GM21717 (cell line): Measurements from ENCODE around the gene PLEKHA6.

ENCODE experiments used
- ATAC-seq: cut with Tn5 transposase; IDR thresholded peaks from one replicate; pipeline ENCODE4 v1.9.1; 2021; ENCODE audit warnings: mild to moderate bottlenecking, moderate library complexity; ENCODE audit not compliant: unreplicated experiment

The PLEKHA6 gene

DNA sequence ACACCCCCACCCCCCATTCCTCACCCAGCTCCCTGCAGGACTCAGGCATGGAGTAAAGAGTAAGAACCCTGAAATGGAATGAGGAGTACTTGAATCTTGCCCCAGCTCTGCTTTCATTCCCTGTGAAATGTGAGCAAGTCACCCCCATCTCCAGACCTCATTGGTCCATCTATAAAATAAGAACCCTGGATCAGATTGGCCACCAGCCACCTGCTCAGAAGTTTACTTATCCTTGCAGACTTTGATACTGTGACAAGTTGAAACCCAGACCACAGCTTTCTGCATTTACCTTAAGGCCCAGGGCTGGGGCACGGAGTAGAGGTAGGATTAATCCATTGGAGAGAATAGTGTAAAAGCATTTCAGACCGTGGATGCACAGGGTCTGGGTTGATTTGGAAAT lies 165.6 kb downstream of the PLEKHA6 start:
- no peak for ATAC-seq

DNA sequence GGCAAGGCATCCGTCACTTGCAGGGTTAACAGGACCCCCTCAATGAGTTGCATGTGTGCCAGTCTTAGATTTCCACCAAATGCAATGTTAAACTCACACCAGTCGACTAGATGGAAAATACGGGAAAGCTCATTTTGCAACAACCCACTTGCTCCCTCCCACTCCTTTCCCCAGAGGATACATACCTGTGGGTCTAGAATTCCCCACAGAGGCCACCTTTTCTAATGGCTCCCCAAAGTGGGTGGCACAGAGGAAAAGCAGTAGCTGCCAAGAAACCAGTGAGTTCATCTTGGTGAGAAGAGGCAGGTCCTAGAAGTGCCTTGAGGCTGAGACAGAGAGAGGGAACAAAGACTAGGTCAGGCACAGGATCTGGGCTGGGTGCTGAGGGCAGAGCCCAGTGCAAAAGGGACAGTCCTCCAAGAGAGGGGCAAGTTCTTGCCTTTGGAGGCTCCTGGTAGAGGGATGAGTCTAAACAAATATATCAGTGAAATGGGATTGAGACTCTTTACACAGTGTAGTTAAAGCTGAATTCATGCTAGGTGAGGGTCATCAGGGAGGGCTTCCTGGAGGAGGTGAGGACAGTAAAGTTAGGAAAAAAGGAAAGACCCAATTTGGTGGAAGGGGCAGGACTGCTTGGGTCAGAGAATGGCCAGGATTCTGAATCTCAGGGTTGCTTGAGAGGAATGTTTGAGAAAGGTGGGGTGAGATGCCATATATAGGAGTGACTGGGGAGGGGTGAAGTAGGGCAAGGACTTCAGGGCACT lies 167.0 kb downstream of the PLEKHA6 start:
- ATAC-seq = no peak

DNA sequence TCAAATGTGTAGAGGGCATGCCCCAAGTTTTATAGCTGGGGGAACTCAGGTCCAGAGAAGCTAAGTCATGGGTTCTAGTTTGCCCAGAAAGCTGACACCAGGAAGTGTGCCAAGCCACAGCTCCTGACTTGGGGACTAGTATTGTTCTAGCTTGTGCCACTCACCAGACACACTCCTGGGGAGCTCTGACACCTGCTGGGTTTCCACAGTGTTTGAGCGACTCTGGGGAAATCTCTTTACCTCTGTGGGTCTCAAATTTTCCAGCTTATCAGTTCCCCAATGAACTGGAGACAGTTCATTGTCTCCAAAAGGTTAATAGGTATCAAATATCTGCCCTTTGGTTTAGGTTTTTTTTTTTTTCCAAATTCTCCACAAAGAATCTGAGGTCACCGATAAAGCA lies 167.7 kb downstream of the PLEKHA6 start:
- no peak for ATAC-seq

DNA sequence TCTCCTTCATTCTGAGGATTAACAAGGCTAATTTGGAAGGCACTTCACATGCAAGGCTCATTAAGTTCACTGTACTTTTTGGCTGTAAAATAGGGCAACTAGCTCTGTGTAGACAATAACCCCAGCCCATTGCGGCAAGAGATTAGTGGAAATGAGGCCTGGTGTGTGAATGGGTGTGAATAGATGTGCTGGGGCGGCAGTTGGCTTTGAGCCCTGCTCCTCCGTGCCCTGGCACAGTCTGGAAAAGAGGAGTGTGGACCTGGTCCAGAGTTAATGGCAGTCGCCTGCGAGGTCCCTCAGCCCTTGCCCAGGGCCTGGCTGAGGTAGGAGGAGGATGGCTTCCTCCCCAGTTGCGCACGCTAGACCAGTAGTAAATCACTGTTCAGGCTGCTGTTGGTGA lies 168.3 kb downstream of the PLEKHA6 start:
- no peak for ATAC-seq

DNA sequence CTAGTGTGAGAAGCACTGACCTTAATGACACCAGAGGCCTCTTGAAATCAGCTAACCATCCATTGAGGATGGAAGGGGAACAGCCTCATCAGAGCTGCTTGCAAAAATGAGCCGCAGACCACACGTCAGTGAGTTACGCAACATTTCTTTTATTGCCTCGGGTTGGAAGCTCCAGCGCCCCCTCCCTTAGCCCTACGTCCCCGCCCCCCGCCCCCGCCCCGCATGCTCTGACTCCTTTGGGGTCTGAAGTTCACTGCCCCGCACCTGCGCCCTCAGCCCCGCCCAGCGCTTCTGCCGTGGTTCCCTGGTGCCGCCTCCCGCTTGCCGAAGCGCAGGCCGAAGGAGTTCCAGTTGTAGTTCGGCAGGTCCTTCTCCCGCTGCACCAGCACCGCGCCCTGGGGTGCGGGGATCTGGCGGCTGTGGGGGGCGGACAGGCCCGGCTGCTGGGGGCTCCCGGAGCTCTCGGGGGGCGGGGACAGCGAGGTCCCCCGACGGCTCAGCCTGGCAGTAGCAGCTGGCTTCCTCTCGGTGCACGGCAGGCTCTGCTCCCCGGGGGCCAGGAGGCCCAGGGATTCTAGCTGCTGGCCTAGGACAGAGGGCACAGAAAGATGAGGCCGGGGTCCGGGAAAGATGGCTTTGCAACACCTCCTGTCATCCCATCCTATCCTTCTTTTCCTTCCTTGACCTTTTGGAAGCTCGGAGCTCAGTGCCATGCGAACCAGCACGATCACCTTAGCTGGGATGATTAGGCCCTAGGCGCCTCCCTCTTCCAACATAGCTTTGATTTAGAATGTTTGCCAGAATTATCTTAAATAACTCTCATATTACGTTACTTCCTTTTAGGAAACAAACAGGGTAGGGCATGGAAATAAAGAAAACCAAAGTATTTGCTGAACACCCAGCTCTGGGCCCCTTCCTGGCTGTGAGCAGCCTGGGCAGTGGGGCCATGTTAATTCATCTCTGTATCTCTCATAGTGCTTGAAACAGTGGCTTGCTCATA lies 169.2 kb downstream of the PLEKHA6 start:
- ATAC-seq = no peak

DNA sequence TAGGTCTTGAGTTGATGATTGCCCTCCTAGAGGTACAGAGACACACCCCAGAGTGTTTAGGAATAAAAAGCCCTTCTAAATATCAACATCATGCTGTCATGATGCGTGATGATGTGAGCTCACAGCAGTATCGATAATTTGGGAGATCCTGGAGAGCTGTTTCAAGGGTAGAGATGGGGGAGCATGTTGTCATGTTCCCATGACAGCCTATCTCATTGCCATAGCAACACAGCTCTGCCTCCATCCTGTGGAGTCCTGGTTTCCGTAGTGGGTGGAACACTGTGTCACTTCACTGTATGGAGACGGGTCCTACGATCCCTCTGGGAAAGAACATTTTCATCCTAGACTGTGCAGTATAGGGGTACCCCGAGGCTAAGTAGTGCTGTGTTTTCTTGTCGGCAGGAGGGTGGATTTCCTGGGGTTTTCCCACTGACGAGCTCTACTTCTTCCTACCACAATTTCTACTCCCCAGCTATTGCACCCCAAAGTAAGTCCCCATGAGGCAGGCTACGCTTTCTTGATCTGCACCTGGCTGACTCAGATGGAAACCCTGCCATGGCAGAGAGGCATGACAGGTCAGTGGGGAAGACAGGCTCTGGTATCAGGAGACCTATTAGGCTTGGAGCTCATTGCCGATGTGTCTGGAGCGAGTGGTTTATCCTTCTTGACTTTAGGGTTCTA lies 170.6 kb downstream of the PLEKHA6 start:
- no peak for ATAC-seq

DNA sequence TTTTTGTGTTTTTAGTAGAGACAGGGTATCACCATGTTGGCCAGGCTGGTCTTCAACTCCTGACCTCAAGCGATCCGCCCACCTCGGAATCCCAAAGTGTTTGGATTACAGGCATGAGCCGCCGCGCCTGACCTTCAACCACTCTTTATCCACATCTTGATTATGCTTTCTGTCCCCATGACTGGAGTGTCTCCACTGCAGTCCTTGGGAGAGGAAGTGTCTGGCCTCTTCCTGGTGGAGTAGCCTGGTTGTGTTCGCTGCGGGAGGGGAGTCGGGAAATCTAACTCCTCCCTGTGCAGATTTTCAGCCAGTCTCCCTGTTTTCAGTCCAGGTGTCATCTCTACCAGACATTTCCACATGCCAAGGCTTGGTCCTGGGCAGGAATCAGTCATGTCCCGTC lies 173.1 kb downstream of the PLEKHA6 start:
- no peak for ATAC-seq

DNA sequence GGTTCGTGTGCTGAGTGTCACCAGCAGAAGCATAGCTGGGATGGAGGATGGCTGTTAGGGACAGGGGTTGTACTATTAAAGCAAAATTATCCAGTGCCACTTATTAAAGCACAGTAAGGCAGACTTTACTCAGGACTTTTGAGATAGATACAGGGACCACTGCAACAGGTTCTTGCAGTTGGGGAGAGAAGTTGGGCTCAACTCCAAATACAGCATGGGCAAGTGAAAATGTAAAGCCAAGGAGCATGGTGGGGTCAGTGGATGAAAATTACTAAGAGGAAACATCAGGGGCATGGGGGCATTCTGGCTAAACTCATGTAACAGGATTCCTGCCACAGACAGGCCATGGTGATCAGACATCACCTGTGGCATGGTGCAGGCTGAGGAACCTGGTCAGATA lies 178.6 kb downstream of the PLEKHA6 start:
- ATAC-seq = no peak

DNA sequence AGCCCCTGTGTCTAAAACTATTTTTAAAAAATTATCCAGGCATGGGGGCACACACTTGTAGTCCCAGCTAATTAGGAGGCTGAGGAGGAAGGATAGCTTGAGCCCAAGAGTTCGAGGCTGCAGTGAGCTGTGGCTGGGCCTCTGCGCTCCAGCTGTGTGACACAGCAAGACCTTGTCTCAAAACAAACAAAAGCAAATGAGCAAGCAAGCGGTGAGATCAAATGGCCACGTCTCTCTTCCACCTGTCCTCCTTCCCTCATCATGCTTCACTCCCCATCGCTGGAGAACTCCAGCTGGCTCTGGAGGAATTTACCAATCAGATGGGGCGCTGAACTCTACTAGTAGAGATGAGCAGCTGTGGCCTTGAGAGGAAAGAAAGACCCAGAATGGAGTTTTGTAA lies 179.6 kb downstream of the PLEKHA6 start:
- ATAC-seq = no peak

DNA sequence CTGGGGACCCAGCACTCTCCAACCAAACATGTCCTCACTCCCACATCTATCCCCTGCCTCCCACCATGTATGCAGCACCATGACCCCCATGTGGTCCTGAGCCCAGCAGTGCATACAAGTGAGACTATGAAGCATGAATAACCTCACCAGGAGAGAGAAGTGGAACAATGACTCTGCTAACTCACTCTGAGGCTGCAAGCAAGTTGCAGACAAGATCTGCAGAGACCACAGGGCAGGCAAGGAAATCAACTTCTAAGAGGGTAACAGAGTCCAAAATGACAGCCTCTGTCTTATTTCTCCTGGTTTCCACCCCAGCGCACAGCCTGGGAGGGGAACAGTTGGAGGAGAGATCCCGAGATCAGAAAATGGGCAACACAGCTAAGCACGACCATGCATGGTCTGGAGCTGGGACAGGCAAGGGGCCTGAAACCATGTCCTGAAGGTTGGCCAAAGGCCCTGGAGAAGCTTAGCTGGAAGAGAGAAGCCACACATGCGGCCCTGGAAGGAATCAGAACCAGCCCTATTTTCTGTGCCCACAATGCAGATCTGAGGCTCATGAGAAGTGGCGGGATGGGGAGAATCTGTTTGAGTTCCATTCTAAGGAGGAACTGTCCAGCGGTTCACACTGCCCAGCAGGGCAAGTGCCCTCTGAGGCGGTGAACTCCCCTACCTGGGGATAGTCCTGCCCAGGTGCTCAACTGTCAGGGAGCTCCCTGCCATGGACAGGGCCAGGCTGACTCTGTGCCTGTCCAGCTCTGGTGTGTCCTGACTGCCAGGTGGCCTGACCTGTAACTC lies 181.0 kb downstream of the PLEKHA6 start:
- ATAC-seq = no peak

DNA sequence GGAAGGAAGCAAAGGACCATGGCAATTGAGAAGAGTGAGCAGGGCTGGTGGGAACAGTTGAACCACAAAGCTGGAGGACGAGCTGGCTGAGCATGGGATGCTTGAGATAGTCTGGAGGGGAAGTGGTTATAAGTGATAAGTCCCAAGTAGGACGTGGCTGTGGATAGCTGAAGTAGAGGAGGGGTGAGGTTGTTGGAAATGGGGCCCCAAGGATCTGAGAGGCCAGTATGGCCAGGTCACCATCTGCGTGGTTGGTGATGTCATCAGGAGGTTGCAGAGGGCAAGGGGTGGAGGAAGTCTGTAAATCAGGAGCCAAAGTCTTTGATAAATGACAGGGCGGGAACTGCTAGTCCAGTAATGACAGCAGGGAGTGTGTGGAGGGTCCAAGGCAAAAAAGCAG lies 182.6 kb downstream of the PLEKHA6 start:
- no peak for ATAC-seq

DNA sequence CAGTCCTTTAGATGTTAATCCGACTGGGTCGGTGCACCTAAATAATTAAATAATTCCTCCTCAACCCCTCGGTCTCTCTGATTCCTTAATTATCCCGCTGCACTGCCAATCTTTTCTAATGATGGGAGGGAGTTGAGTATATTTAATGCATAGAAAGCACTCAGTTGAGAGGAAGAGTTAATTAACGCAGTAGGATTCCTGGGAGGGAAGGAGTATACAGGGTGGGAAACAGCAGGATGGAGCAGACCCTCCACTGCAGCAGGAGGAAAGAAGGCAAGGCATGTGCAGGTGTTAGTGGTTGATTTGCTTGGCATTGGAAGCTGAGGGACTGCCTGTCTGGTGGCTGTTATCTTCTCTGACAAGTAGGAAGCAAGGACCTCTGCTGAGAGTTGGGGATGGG lies 183.7 kb downstream of the PLEKHA6 start:
- no peak for ATAC-seq

DNA sequence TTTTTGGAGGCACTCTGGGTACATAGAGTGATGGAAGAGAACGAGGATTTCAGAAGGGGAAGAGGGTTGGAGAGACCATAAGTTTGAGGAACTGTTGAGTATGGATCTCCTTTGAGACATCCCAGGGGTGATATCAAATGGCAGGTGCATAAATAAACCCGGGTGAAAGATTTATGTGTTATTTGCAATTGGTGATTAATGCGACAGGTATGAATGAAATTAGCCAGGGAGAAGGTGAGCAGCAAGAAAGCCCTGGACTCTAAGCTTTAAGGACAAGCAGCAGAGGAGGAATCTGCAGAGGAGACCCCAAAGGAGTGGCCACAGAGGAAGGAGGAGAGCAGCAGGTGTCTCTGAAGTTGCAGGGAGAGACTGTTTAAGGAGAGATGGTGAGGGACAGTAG lies 184.8 kb downstream of the PLEKHA6 start:
- no peak for ATAC-seq

DNA sequence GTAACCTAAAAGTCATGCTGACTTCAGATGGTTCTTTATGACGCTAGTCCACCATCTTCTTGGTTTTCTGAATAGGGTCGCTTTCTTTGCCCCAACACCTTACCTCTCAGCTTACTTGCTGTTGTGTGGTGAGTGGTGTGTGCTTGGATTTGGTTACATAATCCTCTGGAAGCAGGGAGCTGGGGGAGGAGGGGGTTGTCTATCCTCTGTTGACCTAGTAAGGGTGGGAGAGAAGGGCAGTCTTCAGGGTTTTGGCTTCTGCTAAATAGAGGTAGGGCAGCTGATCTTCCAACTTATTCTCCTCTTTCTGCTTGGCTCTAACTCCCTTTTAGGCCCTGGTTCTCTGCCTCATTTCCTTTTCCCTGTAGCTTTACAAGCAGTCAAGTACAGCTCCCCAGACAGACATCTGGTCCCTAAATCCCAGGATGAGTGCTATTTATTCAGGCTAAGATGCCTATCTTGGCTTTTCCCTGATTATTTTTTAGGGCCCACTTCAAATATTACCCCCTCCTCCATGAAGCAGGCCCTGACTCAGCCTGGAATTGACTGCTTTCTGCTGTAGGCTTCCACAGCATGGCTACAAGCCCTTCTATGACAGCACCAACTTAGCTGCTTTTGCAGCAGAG lies 187.2 kb downstream of the PLEKHA6 start:
- no peak for ATAC-seq

DNA sequence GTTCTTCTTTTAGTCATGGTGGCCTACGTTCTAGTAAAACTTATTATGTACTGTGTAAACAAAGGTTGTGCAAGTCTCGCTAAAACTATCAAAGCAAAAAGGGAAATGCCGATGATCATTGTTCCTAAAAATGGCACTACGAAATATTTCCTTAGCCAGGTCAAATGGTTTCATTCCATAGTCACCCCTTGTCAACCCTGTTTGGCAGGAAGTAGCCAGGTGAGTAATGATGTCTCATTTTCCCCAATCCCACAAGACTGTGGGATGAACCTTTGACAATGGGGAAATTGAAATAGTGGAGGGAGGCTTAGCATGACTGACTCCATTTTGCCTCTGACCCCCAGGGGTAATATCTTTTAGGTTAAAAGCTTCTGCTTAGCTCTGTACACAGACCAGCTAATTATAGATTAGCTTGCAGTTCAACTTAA lies 188.0 kb downstream of the PLEKHA6 start:
- ATAC-seq = no peak

DNA sequence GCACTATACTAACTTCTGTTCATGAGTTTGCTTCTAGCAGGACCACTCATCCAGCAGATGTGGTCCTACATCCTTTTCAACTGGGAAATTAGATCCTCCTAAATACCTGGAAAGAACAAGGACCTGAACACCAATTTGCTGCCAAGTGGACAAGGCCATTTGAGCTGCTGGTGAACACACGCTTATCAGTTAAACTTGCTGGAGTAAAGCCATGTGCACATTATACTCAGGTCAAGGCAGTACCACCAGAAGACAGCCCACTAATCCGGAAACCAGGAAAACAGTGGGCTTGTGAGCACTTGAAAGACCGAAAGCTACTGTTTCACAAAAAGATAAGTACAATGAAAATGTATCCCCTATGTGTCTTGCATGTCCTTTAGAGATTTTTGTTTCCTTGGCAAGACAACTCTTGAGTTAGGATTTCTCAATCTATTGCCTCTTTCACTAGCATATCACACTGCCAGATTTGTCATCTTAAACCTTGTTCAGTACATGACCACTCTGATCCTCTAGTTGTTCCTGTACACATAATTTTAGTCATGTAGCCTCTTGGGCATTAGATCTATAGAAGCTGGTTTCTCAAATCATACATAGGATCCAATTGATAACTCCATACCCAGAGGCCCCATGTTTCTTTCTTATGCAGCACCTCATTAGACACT lies 189.1 kb downstream of the PLEKHA6 start:
- no peak for ATAC-seq

DNA sequence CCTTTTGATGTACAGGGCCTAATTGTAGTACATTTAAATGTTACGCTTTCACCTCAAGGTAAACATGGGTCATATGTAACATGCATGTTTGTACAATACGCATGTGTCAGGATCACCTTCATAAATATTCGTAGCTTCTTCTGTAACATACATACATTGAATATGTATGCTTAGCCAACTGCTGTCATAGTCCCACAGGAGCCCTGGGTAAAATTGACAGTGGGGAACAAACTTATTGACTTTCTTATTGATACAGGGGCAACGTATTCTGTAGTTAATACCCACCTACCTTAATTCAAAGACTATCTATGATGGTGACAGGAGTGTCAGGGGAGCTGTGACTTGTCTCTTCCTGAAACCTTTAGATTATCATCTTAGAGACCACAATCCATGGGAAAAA lies 189.9 kb downstream of the PLEKHA6 start:
- ATAC-seq = no peak
